K562 (cell line): ENCODE data around the gene RASGRP1. TPM values are rescaled to one million over a fixed set of nuclear protein-coding genes. Genes with fewer than 3 reads are reported as not detected.

ENCODE experiments used
- ARID1B ChIP-seq: fragments of 450-650 bp; IDR thresholded peaks from 2 replicates; pipeline ENCODE4 v1.6.1; 2016; ENCODE audit warnings: antibody characterized with exemption, mild to moderate bottlenecking, inconsistent platforms
- HCFC1 ChIP-seq: IDR thresholded peaks from 2 replicates; pipeline ENCODE4 v1.6.1; 2012; ENCODE audit warnings: low read depth, low read length, improper control_type of control experiment
- HMGN3 ChIP-seq: IDR thresholded peaks from 2 replicates; pipeline ENCODE4 v1.6.1; 2011; ENCODE audit warnings: borderline replicate concordance, low read depth, mild to moderate bottlenecking, mixed read lengths, low read length; ENCODE audit not compliant: insufficient read length; ENCODE audit errors: extremely low read depth
- IFI16 ChIP-seq: fragments of 250-450 bp; sonication (Bioruptor Pico); IDR thresholded peaks from 2 replicates; pipeline ENCODE4 v2.1.2; 2022; ENCODE audit warnings: mild to moderate bottlenecking, inconsistent platforms
- KAT8 ChIP-seq: fragments of 450-650 bp; IDR thresholded peaks from 2 replicates; pipeline ENCODE4 v1.6.1; 2016; ENCODE audit warnings: low read depth, mild to moderate bottlenecking
- MCM3 ChIP-seq: fragments of 450-650 bp; IDR thresholded peaks from 2 replicates; pipeline ENCODE4 v1.6.1; 2016
- MEIS2 ChIP-seq: fragments of 450-650 bp; IDR thresholded peaks from 2 replicates; pipeline ENCODE4 v1.6.1; 2014; ENCODE audit warnings: mild to moderate bottlenecking; ENCODE audit not compliant: partially characterized antibody
- MYBL2 ChIP-seq, 2 experiments: fragments of 450-650 bp in 1 of 2; sonication (generic) in 1 of 2; formaldehyde crosslinking in 1 of 2; IDR thresholded peaks; 2 replicates each; pipeline versions ENCODE4 v1.6.1 to v1.8.1; 2017 to 2022; ENCODE audit warnings: borderline replicate concordance in 1 of 2, inconsistent platforms in 1 of 2, low read depth in 1 of 2, mild to moderate bottlenecking in 1 of 2, missing genetic modification reagents in 1 of 2, moderate library complexity in 1 of 2
- ZC3H4 ChIP-seq: sonication (generic); formaldehyde crosslinking; IDR thresholded peaks from 2 replicates; pipeline ENCODE4 v1.9.0; 2021; ENCODE audit warnings: missing genetic modification reagents, borderline replicate concordance
- ZFX ChIP-seq: sonication (generic); formaldehyde crosslinking; IDR thresholded peaks from 2 replicates; pipeline ENCODE4 v1.8.0; 2022; ENCODE audit warnings: mild to moderate bottlenecking, missing genetic modification reagents, moderate library complexity
- ZNF165 ChIP-seq: fragments of 250-450 bp; sonication (Bioruptor Pico); IDR thresholded peaks from 2 replicates; pipeline ENCODE4 v1.4.0; 2020; ENCODE audit warnings: borderline replicate concordance
- ZNF263 ChIP-seq: sonication (generic); formaldehyde crosslinking; IDR thresholded peaks from 2 replicates; pipeline ENCODE4 v1.8.0; 2022; ENCODE audit warnings: mild to moderate bottlenecking, missing genetic modification reagents, borderline replicate concordance
- ZNF717 ChIP-seq: fragments of 250-450 bp; sonication (Bioruptor Pico); IDR thresholded peaks from 2 replicates; pipeline ENCODE4 v1.5.0; 2021
- ZNF778 ChIP-seq: fragments of 450-650 bp; formaldehyde crosslinking; IDR thresholded peaks from 2 replicates; pipeline ENCODE4 v1.4.0; 2020; ENCODE audit warnings: mild to moderate bottlenecking, moderate library complexity
- polyA plus RNA-seq, 8 experiments: library from polyadenylated mRNA; depleted of rRNA in 4 of 8; stranded (reverse) in 5 of 8; unstranded in 3 of 8; fragments of >200 nt; fragmentation: Nextera tagmentation in 2 of 8; fragmentation: Illumina TruSeq in 1 of 8; extraction: Ambion mirVana in 2 of 8; extraction: Trizol in 1 of 8; gene quantifications; 2 replicates each; pipeline versions ENCODE4 v1.2.1 to v1.2.3, GENCODE V29; 2011 to 2014; ENCODE audit warnings: inconsistent platforms in 1 of 8, missing spikeins in 1 of 8
- total RNA-seq, 7 experiments: library from RNA; depleted of rRNA in 6 of 7; stranded (reverse); fragments of >200 nt in 6 of 7; fragmentation: Illumina TruSeq in 2 of 7; extraction: Trizol in 2 of 7; gene quantifications; 2 replicates each; pipeline versions ENCODE4 v1.2.1 to v1.2.3, GENCODE V29; 2011 to 2021; ENCODE audit warnings: low replicate concordance in 1 of 7
- TF ChIP-seq, protein P1 (sequence below): sonication (generic); formaldehyde crosslinking; IDR thresholded peaks from 2 replicates; pipeline ENCODE4 v1.8.0; 2023; ENCODE audit warnings: mild to moderate bottlenecking, missing genetic modification reagents
- TF ChIP-seq, protein P2 (sequence below), 3 experiments: fragments of 200-800 bp in 1 of 3; fragments of 250-450 bp in 1 of 3; fragments of 450-650 bp in 1 of 3; sonication (Bioruptor Pico) in 1 of 3; sonication (Bioruptor generic) in 1 of 3; formaldehyde crosslinking in 1 of 3; IDR thresholded peaks; 2 replicates each; pipeline versions ENCODE4 v1.6.1 to v1.8.0; 2016 to 2022; ENCODE audit warnings: mild to moderate bottlenecking in 2 of 3, missing genetic modification characterization in 2 of 3, missing compliant biosample characterization in 1 of 3, moderate library complexity in 1 of 3
- TF ChIP-seq, protein P3 (sequence below): fragments of 250-450 bp; sonication (Bioruptor Pico); IDR thresholded peaks from 2 replicates; pipeline ENCODE4 v1.5.0; 2021; ENCODE audit warnings: mild to moderate bottlenecking, borderline replicate concordance
- TF ChIP-seq, protein P4 (sequence below): fragments of 150-350 bp; IDR thresholded peaks from 2 replicates; pipeline ENCODE4 v1.6.1; 2014; ENCODE audit warnings: low read depth, mild to moderate bottlenecking, low read length, borderline replicate concordance

The RASGRP1 gene
- total and polyA plus RNA-seq, 9 of the 15 experiments (the other 6 are each of a cell fraction or from before 2014, with no cell fraction given): 0.14 to 0.72 (median 0.31) TPM

DNA sequence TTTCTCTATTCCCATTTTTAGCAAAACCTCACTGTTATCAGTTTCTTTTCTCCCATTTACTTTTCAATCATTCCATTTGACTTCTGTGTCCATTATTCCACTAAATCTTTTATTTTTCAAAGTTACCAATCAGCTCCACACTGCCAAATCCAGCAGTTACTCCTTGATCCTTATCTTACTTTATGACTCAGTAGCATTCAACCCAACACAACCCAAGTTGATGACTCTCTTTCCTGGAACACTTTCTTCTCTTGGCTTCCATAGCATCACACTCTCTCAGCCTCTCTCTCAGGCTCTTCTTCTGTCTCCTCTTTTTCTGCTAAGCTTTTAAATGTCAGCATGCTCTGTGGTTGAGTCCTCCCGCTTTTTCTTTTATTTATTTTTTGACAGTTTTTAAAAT lies 36.3 kb downstream of the RASGRP1 start (continued):
- no peak for TF ChIP-seq ZNF263 (CRISPR knock-in tag)
- TF ChIP-seq HMGN3: no peak
- TF ChIP-seq ZNF165 (CRISPR knock-in tag): no peak
- no peak for TF ChIP-seq IFI16 (CRISPR knock-in tag)
- no peak for TF ChIP-seq HCFC1
- no peak for TF ChIP-seq ZNF778 (CRISPR knock-in tag)
- TF ChIP-seq, protein P1, sequence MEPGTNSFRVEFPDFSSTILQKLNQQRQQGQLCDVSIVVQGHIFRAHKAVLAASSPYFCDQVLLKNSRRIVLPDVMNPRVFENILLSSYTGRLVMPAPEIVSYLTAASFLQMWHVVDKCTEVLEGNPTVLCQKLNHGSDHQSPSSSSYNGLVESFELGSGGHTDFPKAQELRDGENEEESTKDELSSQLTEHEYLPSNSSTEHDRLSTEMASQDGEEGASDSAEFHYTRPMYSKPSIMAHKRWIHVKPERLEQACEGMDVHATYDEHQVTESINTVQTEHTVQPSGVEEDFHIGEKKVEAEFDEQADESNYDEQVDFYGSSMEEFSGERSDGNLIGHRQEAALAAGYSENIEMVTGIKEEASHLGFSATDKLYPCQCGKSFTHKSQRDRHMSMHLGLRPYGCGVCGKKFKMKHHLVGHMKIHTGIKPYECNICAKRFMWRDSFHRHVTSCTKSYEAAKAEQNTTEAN (CRISPR knock-in tag): no peak
- no peak for TF ChIP-seq MEIS2
- no peak for TF ChIP-seq KAT8
- TF ChIP-seq ZNF717 (CRISPR knock-in tag): no peak
- no peak for TF ChIP-seq ZC3H4 (CRISPR knock-in tag)
- no peak; the same call in 1 of the 2 replicates for TF ChIP-seq ARID1B
- TF ChIP-seq, protein P2, sequence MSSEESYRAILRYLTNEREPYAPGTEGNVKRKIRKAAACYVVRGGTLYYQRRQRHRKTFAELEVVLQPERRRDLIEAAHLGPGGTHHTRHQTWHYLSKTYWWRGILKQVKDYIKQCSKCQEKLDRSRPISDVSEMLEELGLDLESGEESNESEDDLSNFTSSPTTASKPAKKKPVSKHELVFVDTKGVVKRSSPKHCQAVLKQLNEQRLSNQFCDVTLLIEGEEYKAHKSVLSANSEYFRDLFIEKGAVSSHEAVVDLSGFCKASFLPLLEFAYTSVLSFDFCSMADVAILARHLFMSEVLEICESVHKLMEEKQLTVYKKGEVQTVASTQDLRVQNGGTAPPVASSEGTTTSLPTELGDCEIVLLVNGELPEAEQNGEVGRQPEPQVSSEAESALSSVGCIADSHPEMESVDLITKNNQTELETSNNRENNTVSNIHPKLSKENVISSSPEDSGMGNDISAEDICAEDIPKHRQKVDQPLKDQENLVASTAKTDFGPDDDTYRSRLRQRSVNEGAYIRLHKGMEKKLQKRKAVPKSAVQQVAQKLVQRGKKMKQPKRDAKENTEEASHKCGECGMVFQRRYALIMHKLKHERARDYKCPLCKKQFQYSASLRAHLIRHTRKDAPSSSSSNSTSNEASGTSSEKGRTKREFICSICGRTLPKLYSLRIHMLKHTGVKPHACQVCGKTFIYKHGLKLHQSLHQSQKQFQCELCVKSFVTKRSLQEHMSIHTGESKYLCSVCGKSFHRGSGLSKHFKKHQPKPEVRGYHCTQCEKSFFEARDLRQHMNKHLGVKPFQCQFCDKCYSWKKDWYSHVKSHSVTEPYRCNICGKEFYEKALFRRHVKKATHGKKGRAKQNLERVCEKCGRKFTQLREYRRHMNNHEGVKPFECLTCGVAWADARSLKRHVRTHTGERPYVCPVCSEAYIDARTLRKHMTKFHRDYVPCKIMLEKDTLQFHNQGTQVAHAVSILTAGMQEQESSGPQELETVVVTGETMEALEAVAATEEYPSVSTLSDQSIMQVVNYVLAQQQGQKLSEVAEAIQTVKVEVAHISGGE (CRISPR knock-in tag; IDR thresholded peaks at IDR 0.05): no peak
- no peak for TF ChIP-seq MCM3
- TF ChIP-seq, protein P3, sequence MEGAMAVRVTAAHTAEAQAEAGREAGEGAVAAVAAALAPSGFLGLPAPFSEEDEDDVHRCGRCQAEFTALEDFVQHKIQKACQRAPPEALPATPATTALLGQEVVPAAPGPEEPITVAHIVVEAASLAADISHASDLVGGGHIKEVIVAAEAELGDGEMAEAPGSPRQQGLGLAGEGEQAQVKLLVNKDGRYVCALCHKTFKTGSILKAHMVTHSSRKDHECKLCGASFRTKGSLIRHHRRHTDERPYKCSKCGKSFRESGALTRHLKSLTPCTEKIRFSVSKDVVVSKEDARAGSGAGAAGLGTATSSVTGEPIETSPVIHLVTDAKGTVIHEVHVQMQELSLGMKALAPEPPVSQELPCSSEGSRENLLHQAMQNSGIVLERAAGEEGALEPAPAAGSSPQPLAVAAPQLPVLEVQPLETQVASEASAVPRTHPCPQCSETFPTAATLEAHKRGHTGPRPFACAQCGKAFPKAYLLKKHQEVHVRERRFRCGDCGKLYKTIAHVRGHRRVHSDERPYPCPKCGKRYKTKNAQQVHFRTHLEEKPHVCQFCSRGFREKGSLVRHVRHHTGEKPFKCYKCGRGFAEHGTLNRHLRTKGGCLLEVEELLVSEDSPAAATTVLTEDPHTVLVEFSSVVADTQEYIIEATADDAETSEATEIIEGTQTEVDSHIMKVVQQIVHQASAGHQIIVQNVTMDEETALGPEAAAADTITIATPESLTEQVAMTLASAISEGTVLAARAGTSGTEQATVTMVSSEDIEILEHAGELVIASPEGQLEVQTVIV: no peak
- peak; percentile 55 for TF ChIP-seq MYBL2 (IDR thresholded peaks at IDR 0.05; ENCODE audit: low read depth)
- no peak for TF ChIP-seq MYBL2 (CRISPR knock-in tag; IDR thresholded peaks at IDR 0.05; ENCODE audit: borderline replicate concordance)
- TF ChIP-seq, protein P4, sequence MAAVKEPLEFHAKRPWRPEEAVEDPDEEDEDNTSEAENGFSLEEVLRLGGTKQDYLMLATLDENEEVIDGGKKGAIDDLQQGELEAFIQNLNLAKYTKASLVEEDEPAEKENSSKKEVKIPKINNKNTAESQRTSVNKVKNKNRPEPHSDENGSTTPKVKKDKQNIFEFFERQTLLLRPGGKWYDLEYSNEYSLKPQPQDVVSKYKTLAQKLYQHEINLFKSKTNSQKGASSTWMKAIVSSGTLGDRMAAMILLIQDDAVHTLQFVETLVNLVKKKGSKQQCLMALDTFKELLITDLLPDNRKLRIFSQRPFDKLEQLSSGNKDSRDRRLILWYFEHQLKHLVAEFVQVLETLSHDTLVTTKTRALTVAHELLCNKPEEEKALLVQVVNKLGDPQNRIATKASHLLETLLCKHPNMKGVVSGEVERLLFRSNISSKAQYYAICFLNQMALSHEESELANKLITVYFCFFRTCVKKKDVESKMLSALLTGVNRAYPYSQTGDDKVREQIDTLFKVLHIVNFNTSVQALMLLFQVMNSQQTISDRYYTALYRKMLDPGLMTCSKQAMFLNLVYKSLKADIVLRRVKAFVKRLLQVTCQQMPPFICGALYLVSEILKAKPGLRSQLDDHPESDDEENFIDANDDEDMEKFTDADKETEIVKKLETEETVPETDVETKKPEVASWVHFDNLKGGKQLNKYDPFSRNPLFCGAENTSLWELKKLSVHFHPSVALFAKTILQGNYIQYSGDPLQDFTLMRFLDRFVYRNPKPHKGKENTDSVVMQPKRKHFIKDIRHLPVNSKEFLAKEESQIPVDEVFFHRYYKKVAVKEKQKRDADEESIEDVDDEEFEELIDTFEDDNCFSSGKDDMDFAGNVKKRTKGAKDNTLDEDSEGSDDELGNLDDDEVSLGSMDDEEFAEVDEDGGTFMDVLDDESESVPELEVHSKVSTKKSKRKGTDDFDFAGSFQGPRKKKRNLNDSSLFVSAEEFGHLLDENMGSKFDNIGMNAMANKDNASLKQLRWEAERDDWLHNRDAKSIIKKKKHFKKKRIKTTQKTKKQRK: no peak
- no peak for TF ChIP-seq ZFX
